Loucy (cell line): ENCODE results near the gene AIF1.
A peak's percentile ranks its signal among the peaks of the same experiment; 100 is the strongest.

Source experiments
- H2AFZ ChIP-seq: fragments of 200-600 bp; sonication (generic); 2 replicates; pipeline ENCODE4 v1.6.0; 2016; ENCODE audit warnings: antibody characterized with exemption, mild to moderate bottlenecking, low read length, moderate library complexity
- H3F3A ChIP-seq: fragments of 200-600 bp; 2 replicates; pipeline ENCODE4 v1.6.0; 2016; ENCODE audit warnings: antibody characterized with exemption, low read depth, mild to moderate bottlenecking
- H3K27me3 ChIP-seq: fragments of 200-600 bp; sonication (generic); 2 replicates; pipeline ENCODE4 v1.6.1; 2014; ENCODE audit warnings: low read length, mild to moderate bottlenecking; ENCODE audit not compliant: insufficient read depth, poor library complexity, severe bottlenecking
- H3K36me3 ChIP-seq: fragments of 200-600 bp; sonication (generic); 2 replicates; pipeline ENCODE4 v1.6.1; 2016; ENCODE audit warnings: low read length; ENCODE audit not compliant: insufficient read depth
- H3K4me1 ChIP-seq: fragments of 200-600 bp; sonication (generic); 2 replicates; pipeline ENCODE4 v1.5.1; 2014; ENCODE audit warnings: low read length, mild to moderate bottlenecking; ENCODE audit not compliant: insufficient read depth, poor library complexity, severe bottlenecking
- H3K4me2 ChIP-seq: fragments of 200-600 bp; sonication (generic); 2 replicates; pipeline ENCODE4 v1.6.0; 2014; ENCODE audit warnings: antibody characterized with exemption, low read length, low read depth, mild to moderate bottlenecking; ENCODE audit not compliant: poor library complexity, severe bottlenecking
- H3K4me3 ChIP-seq: fragments of 200-600 bp; sonication (generic); 2 replicates; pipeline ENCODE4 v1.5.1; 2014; ENCODE audit warnings: low read length, mild to moderate bottlenecking, mixed read lengths; ENCODE audit not compliant: poor library complexity, severe bottlenecking
- H3K79me2 ChIP-seq: fragments of 200-600 bp; sonication (generic); 2 replicates; pipeline ENCODE4 v1.6.1; 2014; ENCODE audit warnings: low read length; ENCODE audit not compliant: insufficient read depth
- H3K9ac ChIP-seq: fragments of 200-600 bp; sonication (generic); 2 replicates; pipeline ENCODE4 v1.6.0; 2014; ENCODE audit warnings: mild to moderate bottlenecking, low read depth, low read length, moderate library complexity; ENCODE audit not compliant: poor library complexity, severe bottlenecking
- H3K9me2 ChIP-seq: fragments of 200-600 bp; sonication (generic); replicated peaks from 2 replicates; pipeline ENCODE4 v1.6.1; 2016; ENCODE audit warnings: low read depth, low read length, mixed read lengths
- H3K9me3 ChIP-seq: fragments of 200-600 bp; sonication (generic); 2 replicates; pipeline ENCODE4 v1.6.1; 2014; ENCODE audit warnings: mild to moderate bottlenecking, antibody characterized with exemption, low read length, low read depth; ENCODE audit not compliant: insufficient read depth
- H4K20me1 ChIP-seq: fragments of 200-600 bp; sonication (generic); 2 replicates; pipeline ENCODE4 v1.6.0; 2014; ENCODE audit warnings: antibody characterized with exemption, low read length, mild to moderate bottlenecking; ENCODE audit not compliant: insufficient read depth, poor library complexity, severe bottlenecking
- CTCF ChIP-seq: fragments of 200-600 bp; sonication (generic); conservative IDR thresholded peaks from 2 replicates; pipeline ENCODE4 v1.5.1; 2014; ENCODE audit warnings: mild to moderate bottlenecking, antibody characterized with exemption, low read length
- EZH2phosphoT487 ChIP-seq: fragments of 200-600 bp; IDR thresholded peaks from 2 replicates; pipeline ENCODE4 v1.6.1; 2018; ENCODE audit warnings: antibody characterized with exemption, mild to moderate bottlenecking, moderate library complexity, borderline replicate concordance

Gene AIF1

GRCh38 chr6:31576897-31577578, 38.0 kb upstream of the AIF1 start:
- Histone ChIP-seq H3K9me3 (no peaks in the 10 kb centered on the region), H3K4me3 (peak overlapping the region; percentile 49), H3K36me3 (no peaks in the 10 kb centered on the region), H2AFZ (no peak overlapping the region), H3K27me3 (no peaks in the 10 kb centered on the region), H3F3A (no peaks in the 10 kb centered on the region), H3K9me2 (no peaks in the 10 kb centered on the region), H3K4me2 (peak overlapping the region; percentile 52), H3K9ac (peak overlapping the region; percentile 54), H3K4me1 (peaks cover 65% of the 10 kb centered on the region), H3K79me2 (peaks cover 12% of the 10 kb centered on the region), H4K20me1 (no peaks in the 10 kb centered on the region)
- no peak for TF ChIP-seq EZH2phosphoT487
- no peak for TF ChIP-seq CTCF

GRCh38 chr6:31577579-31577966, 37.5 kb upstream of the AIF1 start:
- no peaks in the 10 kb centered on the region for H4K20me1 ChIP-seq
- H3K79me2 ChIP-seq = peaks cover 17% of the 10 kb centered on the region
- H3K4me2 ChIP-seq = peak overlapping the region; percentile 52
- H3K9ac ChIP-seq = peak overlapping the region; percentile 54
- peaks cover 65% of the 10 kb centered on the region for H3K4me1 ChIP-seq
- H3K36me3 ChIP-seq = no peaks in the 10 kb centered on the region
- H3F3A ChIP-seq = no peaks in the 10 kb centered on the region
- H3K9me3 ChIP-seq = no peaks in the 10 kb centered on the region
- no peak overlapping the region for H3K4me3 ChIP-seq
- TF ChIP-seq CTCF (no peak), EZH2phosphoT487 (no peak)
- H3K9me2 ChIP-seq = no peaks in the 10 kb centered on the region
- no peak overlapping the region for H2AFZ ChIP-seq
- H3K27me3 ChIP-seq = no peaks in the 10 kb centered on the region

DNA sequence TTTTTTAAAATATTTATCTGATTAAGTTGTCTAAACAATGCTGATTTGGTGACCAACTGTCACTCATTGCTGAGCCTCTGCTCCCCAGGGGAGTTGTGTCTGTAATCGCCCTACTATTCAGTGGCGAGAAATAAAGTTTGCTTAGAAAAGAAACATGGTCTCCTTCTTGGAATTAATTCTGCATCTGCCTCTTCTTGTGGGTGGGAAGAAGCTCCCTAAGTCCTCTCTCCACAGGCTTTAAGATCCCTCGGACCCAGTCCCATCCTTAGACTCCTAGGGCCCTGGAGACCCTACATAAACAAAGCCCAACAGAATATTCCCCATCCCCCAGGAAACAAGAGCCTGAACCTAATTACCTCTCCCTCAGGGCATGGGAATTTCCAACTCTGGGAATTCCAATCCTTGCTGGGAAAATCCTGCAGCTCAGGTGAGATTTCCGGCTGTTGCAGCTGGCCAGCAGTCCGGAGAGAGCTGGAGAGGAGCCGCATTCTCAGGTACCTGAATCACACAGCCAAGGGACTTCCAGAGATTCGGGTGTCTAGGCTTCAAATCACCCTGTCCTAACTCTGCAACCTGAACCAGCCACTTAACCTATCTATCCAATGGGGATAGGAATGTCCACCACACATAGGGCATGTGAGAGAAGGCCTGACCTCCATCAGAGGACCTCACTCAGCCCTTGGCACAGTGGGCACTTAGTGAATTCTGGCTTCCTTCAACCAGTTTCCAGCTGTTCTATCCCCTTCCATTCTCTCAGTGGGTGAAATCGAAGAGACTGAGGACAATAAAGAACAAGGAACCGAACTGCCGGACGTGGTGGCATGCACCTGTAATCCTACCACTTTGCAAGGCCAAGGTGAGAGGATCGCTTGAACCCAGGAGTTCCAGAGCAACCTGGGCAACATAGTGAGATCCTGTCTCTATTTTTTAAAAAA, 36.6 kb upstream of the AIF1 start:
- no peak overlapping the region for H3K4me2 ChIP-seq
- H2AFZ ChIP-seq = no peak overlapping the region
- no peaks in the 10 kb centered on the region for H3K9me2 ChIP-seq
- H3F3A ChIP-seq = no peaks in the 10 kb centered on the region
- H3K4me1 ChIP-seq = peaks cover 67% of the 10 kb centered on the region
- TF ChIP-seq CTCF (no peak), EZH2phosphoT487 (no peak)
- H3K9me3 ChIP-seq = no peaks in the 10 kb centered on the region
- H3K27me3 ChIP-seq = no peaks in the 10 kb centered on the region
- H3K79me2 ChIP-seq = peaks cover 19% of the 10 kb centered on the region
- H4K20me1 ChIP-seq = no peaks in the 10 kb centered on the region
- no peak overlapping the region for H3K9ac ChIP-seq
- H3K4me3 ChIP-seq = no peak overlapping the region
- no peaks in the 10 kb centered on the region for H3K36me3 ChIP-seq
